ENCODE measurements around the gene NSMF.

The NSMF gene, protein sequence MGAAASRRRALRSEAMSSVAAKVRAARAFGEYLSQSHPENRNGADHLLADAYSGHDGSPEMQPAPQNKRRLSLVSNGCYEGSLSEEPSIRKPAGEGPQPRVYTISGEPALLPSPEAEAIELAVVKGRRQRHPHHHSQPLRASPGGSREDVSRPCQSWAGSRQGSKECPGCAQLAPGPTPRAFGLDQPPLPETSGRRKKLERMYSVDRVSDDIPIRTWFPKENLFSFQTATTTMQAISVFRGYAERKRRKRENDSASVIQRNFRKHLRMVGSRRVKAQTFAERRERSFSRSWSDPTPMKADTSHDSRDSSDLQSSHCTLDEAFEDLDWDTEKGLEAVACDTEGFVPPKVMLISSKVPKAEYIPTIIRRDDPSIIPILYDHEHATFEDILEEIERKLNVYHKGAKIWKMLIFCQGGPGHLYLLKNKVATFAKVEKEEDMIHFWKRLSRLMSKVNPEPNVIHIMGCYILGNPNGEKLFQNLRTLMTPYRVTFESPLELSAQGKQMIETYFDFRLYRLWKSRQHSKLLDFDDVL

DNA sequence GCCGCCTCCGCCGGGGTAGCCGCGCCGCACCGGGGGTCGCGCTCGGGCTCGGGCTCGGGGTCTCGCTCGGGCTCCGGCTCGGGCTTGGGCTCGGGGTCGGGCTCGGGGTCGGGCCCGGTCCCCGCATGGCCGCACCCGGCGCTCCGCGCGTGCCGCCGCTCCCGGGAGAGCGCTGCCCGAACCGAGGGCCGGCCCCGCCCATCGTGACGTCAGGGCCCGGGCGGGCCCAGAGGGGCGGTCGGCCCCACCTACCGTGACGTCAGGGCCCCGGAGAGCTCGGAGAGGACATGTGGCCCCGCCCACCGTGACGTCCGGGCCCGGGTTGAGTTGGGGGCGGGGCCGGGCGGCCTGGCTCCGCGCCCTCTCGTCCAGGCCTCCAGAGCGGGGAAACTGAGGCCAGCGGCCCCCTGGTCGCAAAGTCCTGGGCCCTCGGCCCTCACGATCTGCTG is at the start of gene NSMF:
Gene NSMF, minus strand, starts transcription at position 183 of the 449 bp plus-strand sequence. CDS start 232 bp downstream, outside the sequence.
- DNase-seq (ENCODE audit: low read depth, low spot score) = no peak

DNA sequence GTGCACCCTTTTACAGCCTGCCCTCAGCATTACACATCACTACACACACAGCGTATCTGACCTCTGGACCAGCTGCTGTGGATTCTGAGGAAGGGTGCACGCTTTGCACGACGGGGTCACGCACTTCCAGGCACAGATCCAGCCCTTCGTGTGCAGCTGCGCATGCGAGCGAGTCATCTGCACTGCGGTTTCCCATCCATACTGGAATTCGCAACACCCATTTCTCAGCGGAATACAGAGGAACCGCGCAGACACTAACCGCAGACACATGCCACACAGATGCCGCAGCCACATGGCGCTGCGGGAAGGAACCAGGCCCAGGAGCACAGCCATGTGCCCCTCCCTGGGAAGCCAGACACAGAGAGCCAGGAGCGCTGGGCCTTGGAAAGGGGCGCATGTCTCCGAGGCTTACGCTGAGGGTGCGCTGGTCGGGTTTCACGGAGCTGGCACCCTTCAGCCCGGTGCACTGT is 47.6 kb upstream of the NSMF start:
- no peak for DNase-seq (ENCODE audit: low read depth, low spot score)

DNA sequence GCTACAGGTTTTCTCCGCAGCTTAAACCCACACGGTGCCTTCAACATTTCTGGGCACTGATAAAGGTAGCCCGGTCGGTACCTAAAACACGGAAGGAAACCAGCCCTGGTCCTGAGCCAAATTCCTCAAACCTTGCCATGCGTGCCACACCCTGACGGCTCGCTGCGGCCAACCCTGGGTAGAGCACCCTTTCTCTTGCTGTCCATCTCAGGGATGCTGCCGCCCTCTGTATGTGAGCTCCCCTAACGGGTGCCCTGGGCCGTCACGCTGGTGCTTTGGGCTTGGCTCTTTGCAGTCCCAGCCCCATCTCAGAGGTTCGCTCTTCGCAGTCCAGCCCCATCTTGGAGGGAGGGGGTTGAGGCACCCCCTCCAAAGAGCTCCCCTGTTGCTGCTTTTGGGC is 47.1 kb upstream of the NSMF start:
- DNase-seq (ENCODE audit: low read depth, low spot score) = no peak

DNA sequence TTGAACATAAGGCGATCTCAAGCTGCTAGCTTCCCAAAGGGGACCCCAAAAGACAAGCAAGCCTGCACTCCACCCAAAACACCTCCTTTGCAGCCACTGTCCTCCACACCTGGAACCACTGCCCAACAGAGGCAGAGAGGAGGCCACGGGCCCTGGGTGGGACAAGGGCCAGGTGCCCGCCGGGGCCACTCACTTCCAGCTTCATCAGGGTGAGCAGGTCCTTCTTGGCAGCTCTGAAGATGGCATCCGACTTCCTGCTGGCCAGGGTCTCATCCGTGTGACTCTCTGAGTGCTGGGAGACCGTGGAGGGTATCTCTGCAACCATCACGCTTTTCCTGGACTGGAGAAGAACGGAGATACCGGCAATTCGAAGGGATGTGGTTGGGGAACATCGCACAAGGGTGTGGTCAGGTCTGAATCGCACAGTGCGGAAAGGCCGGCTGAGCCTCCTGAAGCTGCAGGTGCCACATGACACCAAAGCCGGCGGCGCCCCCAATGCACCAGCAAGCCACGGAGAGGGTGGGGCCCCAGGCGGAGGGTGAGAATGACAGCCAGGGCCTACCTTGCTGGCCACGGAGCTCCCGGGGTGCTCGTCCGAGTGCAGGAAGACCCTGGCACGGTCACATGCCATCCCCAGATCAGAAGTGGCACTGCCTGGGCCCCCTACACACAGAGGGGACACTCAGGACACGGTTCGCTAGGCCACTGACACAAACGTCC is 46.4 kb upstream of the NSMF start:
- no peak for DNase-seq (ENCODE audit: low read depth, low spot score)

DNA sequence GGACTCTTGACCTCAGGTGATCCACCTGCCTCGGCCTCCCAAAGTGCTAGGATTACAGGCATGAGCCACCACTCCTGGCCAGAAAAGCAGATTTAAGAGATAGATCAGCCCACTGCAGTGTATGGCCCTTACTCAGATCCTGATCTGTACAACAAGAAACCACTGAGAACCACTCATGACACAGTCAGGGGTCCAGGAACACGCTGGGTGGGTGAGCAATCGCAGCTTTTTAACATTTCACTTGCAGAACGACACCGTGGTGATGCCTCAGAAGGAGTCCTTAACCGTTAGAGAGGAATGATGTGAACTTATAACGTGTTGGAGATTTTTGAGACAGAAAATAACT is 45.3 kb upstream of the NSMF start:
- DNase-seq (ENCODE audit: low read depth, low spot score) = no peak

DNA sequence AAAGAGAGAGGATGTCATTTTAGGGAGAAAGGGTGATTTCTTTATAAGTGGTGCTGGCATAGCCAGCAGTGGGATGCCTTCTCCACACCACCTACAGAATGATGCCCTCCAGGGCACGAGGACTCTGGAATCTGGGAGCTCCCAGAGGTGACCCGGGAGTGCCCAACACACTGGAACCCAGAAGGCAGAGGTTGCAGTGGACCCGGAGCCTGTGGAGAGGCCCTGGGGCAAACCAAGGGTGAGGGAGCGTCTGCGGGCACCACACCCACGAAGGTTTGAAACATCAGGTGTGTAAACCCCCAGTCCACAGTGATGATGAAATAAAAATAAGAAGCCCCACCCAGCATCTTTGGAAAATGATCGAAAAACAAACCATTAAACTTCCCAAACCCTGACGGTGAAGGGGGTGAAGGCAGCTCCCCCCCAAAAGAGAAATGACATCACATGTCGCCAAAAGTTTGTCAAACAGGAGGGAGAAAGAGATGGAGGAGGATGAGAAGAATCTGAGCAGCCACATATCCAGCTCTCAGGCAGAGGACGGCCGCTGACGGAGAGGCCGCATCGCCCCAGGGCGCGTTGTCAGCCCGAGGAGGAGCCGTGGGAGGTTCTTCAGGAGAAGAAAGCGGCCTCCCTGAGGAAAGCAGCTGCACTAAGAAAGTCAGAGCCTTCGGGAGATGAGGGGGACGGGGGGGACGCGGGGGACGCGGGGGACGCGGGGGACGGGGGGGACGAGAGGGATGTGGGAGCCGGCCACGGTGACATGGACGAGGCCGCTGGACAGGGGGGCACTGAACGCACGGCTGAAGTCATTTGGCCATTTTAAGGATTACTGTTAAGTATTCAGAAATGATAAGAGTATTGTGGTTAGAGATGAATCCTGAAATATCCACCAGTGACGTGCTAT is 43.1 kb upstream of the NSMF start:
- DNase-seq (ENCODE audit: low read depth, low spot score) = no peak

DNA sequence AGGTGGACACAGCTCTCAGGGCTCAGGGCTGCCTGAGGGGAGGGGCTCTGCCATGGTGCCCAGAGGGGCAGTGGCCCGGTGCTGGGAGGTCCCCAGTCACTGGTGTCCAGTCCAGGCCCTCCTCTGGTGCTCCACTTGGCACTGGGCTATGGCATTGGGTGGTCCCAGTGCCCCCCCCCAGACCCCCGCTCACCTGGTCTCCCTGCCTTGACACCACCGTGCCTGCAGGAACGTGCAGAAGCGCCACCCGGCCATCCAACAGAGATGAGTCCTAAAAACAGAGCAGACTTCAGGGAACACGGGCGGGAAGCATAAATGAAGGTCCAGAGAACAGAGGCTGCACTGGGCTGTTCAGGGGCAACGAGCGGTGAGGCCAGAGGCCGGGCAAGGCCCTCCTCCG is 42.3 kb upstream of the NSMF start:
- DNase-seq (ENCODE audit: low read depth, low spot score) = no peak

DNA sequence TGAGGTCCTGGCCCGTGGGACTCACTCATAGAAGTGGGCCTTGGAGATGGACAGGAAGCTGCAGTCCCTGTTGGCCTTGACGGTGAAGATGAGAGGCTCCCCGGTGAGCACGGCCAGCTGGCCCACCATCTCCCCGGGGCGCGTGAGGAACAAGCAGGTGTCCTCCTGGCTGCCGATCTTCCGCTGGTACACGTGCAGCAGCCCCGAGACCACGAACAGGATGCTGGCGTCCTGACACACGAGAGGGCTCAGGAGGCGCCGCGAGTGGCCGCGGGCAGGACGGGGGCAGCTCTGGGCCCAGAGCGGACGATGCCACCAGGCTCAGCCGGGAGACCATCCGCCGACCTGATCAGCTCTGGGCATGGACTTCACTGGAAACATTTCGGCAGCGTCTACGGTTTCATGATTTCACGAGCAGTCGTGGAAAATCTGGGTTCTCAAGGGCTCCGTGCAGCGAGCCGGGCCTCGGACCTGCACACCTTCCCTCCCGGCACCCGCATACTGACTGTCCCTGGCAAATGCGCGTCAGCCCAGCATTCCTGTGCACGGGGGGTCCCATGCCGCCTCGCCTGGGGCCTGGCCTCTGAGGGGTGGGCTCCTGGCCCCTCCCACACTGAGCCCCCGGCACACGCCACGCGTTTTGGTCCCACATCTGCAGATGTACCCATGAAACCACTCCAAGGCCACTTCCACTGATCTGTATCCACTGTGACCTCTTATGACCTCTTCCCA is 41.7 kb upstream of the NSMF start:
- no peak for DNase-seq (ENCODE audit: low read depth, low spot score)

DNA sequence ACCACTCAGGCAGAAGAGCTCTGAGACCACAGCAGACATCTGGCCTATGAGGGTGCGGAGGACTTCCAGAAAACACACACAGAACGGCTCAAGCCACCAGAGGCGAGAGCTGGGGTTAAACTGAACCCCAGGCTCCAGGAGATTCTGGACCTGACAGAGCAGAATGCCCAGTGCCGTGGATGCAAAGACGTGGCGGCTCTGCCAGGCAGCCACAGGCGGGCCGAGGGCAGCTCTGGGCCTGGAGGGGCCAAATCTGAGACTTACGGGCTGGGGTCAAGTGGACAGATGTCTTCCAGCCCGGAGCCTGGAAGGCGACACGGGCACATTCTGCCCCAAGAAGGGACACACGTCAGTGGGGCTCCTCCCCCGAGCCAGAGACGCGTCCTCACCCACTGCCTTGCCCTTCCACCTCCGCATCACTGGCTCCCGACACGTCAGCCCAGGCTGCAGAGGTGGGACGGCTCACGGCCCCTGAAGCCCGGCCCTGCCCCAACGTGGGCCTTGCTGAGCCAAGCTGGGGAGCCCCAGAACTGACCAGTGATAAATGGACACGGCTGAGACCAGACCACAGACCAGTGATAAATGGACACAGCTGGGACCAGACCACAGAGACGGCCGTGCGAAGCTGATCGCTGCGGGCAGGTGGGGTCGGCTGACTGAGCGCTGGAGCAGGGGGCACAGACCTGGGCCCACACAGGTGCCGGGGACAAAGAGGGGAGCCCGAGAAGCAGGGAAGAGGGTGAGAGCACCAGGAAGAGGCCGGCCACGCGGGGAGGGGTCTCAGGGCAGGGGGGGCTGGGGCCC is 40.9 kb upstream of the NSMF start:
- no peak for DNase-seq (ENCODE audit: low read depth, low spot score)

DNA sequence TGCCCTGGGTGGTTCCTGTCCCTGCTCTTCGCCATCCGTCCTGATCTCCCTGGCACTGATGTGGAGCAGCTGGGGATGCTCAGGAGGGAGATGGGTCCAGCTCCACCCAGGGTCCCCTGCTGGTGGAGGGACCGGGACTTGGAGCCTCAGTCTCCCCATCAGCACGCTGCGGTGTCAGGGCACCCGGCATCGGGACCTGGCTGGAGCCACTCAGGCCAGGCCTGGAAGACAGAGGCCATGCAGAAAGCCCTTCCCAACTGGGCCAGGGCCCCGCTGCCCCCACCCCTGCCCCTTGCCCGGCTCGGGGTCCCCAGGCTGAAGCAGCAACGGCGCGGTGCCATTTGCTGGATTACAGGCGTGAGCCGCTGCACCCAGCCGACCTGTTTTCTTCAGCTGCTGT is 40.3 kb upstream of the NSMF start:
- DNase-seq (ENCODE audit: low read depth, low spot score) = no peak

DNA sequence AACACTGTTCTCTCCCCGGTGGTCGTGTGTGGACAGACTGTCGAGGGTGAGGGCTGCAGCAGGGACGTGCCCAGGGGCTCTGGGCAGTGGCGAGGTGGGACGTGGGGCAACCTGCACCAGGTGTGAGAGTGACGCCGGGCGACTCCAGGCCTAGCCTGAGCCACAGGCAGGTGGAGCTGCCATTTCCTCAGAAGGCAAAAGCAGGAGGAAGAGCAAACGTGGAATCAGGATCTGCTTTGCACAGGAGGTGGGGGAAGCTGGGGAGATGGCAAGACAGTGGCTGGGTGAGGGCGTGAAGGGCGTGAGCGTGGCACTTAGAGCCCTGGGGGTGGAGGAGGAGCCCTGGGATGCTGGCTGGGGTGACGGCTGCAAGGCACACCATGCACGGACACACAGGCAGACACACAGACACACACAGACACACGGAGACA is 39.6 kb upstream of the NSMF start:
- no peak for DNase-seq (ENCODE audit: low read depth, low spot score)

DNA sequence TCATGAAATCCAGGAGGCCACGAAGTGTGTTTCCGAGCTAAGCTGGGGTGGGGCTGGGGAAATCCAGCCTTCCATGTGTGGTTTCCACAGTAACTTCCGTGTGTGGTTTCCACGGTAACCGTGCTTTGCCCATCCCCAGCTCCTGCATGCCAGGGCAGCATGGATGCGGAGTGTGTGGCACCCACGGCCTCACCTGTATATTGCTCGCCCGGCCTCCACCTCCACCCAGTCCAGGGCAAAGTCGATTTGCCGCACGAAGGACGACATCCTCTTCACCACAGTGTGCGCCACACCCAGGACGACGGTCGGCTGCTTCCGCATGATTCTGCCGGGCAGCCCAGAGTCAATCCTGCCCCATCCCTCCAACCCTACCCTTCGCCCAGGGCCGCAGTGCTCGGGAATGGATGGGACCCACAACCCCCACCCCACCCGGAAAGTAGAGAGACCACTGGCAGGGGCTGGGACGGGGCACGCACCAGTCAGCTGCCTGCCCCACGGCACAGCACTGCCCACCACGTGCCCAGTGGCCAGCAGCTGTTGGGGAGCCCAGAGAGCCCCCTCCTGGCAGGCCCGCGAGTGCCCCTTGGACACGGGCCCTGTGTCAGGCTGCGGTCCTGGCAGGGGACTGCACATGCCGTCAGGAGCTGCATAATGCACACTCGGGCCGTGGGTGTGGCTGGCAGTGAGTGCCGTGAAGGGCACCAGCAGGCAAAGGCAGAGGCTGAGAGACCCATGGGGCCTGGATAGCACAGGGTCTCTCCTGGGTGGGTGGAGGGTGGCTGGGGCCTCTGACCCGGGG is 39.0 kb upstream of the NSMF start:
- DNase-seq (ENCODE audit: low read depth, low spot score) = no peak

DNA sequence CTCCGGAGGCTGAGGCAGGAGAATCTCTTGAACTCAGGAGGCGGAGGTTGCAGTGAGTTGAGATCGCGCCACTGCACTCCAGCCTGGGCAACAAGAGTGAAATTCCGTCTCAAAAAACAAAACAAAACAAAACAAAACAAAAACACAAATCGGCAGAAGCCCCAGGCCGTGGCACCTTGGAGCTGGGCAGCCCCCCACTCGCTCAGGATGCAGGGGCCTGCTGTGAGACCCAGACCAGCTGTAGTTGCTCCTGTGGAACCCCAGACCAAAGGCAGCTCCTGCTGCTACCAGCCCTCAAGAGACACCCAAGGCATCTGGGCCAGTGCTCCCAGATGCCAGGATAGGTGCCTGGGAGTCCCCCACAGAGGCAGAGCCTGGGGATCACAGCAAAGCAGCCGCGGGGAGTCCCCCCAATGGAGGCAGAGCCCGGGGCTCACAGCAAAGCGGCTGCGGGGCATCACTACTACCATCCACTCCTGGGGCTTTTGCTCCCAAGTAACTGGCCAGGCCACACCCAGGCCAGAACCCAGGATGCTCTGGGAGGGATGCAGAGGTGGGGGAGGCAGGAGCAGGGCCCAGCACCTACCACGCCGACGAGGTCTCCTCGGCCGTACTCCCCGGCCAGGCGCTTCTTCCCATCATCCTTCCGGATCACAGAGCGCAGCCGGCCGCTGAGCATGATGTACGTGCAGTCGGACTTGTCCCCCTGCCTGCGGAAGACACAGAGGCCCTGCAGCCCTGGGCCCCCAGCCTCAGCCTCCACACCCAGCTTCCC is 37.7 kb upstream of the NSMF start:
- no peak for DNase-seq (ENCODE audit: low read depth, low spot score)

DNA sequence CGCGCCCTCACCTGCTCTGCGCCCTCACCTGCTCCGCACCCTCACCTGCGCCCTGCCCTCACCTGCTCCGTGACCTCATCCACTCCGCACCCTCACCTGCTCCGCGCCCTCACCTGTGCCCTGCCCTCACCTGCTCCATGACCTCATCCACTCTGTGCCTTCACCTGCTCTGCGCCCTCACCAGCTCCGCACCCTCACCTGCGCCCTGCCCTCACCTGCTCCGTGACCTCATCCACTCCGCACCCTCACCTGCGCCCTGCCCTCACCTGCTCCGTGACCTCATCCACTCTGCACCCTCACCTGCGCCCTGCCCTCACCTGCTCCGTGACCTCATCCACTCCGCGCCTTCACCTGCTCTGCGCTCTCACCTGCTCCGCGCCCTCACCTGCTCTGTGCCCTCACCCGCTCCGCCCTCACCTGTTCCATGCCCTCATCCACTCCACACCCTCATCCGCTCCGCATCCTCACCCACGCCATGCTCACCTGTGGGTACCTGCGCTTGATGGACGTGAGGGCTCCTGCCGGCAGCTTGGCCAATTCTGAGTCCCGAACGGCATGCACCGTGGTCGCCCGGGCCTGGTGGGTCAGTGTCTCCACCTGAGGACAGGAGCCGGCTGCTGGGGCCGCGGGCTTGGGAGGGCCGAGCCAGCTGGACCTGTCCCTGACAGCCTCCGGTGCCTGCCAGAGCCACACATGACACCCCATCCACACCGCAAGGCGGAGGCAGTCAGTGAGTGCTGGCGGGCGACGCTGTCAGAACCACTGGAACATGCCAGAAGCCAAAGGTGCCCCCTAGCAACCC is 35.6 kb upstream of the NSMF start:
- no peak for DNase-seq (ENCODE audit: low read depth, low spot score)

DNA sequence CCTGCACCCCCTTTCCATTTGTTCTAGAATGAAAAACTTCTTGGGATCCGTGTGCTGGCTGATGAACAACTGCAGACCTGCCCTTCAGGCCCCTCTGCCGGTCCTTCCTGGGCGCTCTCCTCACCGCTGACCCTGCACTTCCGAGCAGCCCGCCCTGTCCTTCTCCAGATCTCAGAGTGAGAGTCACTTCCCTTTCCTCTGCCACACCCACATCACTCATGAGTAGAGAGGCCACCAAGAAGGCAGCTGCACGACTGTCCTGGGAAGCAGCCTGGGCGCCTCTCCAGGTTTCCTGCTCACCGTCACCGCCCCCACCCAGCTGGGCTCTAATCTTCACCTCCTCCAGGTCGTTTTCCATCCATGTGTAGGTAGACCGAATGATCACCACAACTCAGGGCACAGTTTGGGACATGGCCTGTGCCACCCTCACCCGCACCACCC is 35.0 kb upstream of the NSMF start:
- no peak for DNase-seq (ENCODE audit: low read depth, low spot score)

DNA sequence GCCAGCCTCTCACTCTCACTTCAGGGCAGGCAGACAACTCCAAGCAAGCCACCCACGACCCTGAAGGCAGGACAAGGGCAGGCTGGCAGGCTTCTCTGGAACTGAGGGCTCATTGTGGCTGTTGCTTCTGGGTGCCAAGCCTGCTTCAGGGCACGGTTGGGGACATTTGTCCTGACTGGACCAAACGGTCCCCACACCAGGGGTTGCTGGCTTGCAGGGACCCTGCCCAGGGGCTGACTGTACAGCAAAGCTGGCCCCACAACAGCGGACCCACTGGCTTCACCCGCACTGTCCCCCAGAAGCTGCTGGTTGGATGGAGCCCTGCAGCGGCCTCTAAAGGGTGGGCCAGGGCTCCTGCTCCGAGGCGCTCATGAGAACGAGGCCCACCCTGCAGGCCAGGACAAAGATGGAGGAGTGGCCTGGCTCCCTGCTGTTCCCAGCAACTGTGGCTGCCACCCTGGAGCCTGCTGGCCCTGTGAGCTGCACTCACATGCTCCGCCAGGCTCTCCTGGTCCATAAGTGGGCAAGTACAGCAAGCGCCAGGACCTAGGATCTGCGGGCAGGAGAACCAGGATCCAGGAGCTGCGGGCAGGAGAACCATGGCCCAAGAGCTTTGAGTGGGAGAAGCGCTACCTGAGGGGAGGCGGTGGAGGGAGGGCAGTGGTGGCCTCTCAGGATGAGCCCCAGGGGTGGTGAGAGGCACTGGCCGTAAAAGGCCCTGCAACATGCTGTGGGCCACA is 34.4 kb upstream of the NSMF start:
- DNase-seq (ENCODE audit: low read depth, low spot score) = no peak
